Measurements from ENCODE around the gene TTC31.
"Not testable (repeated sequence)": the region's sequence is repeated elsewhere in the genome, so short reads cannot be mapped to it uniquely, and the experiment has no call there.

The TTC31 gene

GRCh38 chr2:74482801-74483674, at the start of gene TTC31, which contains the start of gene CCDC142:
TTC31 (plus strand) TSS chr2:74483081; CDS start chr2:74483096, 15 bp downstream.
CCDC142 (minus strand) TSS chr2:74482998; CDS start chr2:74482837, 161 bp downstream.
- DNase-seq = peak; percentile 89

GRCh38 chr2:74436111-74436805, 46.6 kb upstream of the TTC31 start:
- no peak for DNase-seq

- DNase-seq = no peak
Measured at GRCh38 chr2:74436848-74437695, 45.8 kb upstream of the TTC31 start.

- no peak for DNase-seq
Measured at GRCh38 chr2:74438248-74438647, 44.6 kb upstream of the TTC31 start.

- DNase-seq = no peak
Measured at GRCh38 chr2:74439373-74439772, 43.5 kb upstream of the TTC31 start.

GRCh38 chr2:74439803-74440377, 43.0 kb upstream of the TTC31 start:
- no peak for DNase-seq

GRCh38 chr2:74440378-74441169, 42.3 kb upstream of the TTC31 start:
- peak; percentile 47 for DNase-seq

GRCh38 chr2:74441170-74441689, 41.7 kb upstream of the TTC31 start:
- no peak for DNase-seq

- peak; percentile 49 for DNase-seq
Measured at GRCh38 chr2:74441690-74442482, 41.0 kb upstream of the TTC31 start, which contains the start of gene RTKN. RTKN (minus strand) TSS chr2:74441937; CDS start chr2:74441816, 121 bp downstream.

GRCh38 chr2:74442483-74443297, 40.2 kb upstream of the TTC31 start:
- not testable (repeated sequence) for DNase-seq

- DNase-seq = no peak
Measured at GRCh38 chr2:74444498-74445318, 38.2 kb upstream of the TTC31 start.

- no peak for DNase-seq
Measured at GRCh38 chr2:74447230-74447999, 35.5 kb upstream of the TTC31 start.

- DNase-seq = no peak
Measured at GRCh38 chr2:74448771-74449170, 34.1 kb upstream of the TTC31 start.

GRCh38 chr2:74450570-74451190, 32.2 kb upstream of the TTC31 start:
- no peak for DNase-seq

- peak; percentile 99 for DNase-seq
Measured at GRCh38 chr2:74454654-74455511, 28.0 kb upstream of the TTC31 start, which contains the start of gene INO80B. INO80B (plus strand) TSS chr2:74455087; CDS start chr2:74455117, 30 bp downstream.

- no peak for DNase-seq
Measured at GRCh38 chr2:74457129-74457548, 25.7 kb upstream of the TTC31 start.
